Tibial nerve (tissue), 4 donors: ENCODE results near the gene TLDC2. TPM values are rescaled to one million over a fixed set of nuclear protein-coding genes. Genes with fewer than 3 reads are reported as not detected.

Source experiments
- DNase-seq, 2 donors: peaks; one replicate each; pipeline ENCODE4 v3.0.0-alpha.2; 2019; ENCODE audit warnings: low spot score in 2 of 2
- H3K27ac ChIP-seq, 4 donors: fragments of 200-600 bp; sonication (generic) in 3 of 4; one replicate each; pipeline ENCODE4 v1.5.1; 2017 to 2019; ENCODE audit warnings: mild to moderate bottlenecking in 1 of 4
- H3K27me3 ChIP-seq, 2 donors: fragments of 200-600 bp; sonication (generic) in 1 of 2; one replicate each; pipeline versions ENCODE4 v1.5.1 to v1.6.0; 2017 to 2019
- H3K36me3 ChIP-seq, 3 donors: fragments of 200-600 bp; sonication (generic); one replicate each; pipeline ENCODE4 v1.5.1; 2018 to 2019
- H3K4me1 ChIP-seq, 4 donors: fragments of 200-600 bp; sonication (generic) in 3 of 4; one replicate each; pipeline ENCODE4 v1.5.1; 2017 to 2019
- H3K4me3 ChIP-seq, 4 donors: fragments of 200-600 bp; sonication (generic) in 3 of 4; one replicate each; pipeline ENCODE4 v1.5.1; 2017 to 2019; ENCODE audit warnings: mild to moderate bottlenecking in 1 of 4, moderate library complexity in 1 of 4
- H3K9me3 ChIP-seq, 4 donors: fragments of 200-600 bp; sonication (generic) in 3 of 4; one replicate each; pipeline ENCODE4 v1.5.1; 2017 to 2019
- EP300 ChIP-seq, 2 donors: sonication (generic); formaldehyde crosslinking; IDR thresholded peaks; one replicate each; pipeline ENCODE4 v1.6.1; 2017; ENCODE audit warnings: antibody characterized with exemption in 2 of 2, mild to moderate bottlenecking in 1 of 2
- POLR2A ChIP-seq, 2 donors: fragments of 450-650 bp; IDR thresholded peaks; one replicate each; pipeline ENCODE4 v1.6.1; 2017; ENCODE audit warnings: antibody characterized with exemption in 2 of 2, mild to moderate bottlenecking in 2 of 2, moderate library complexity in 2 of 2
- WGBS, 2 donors: methylation state at CpG; one replicate each; pipeline ENCODE4 v1.1.5; 2018; 5-methylcytosine and 5-hydroxymethylcytosine counted together
- total RNA-seq, 4 donors: library from RNA; depleted of rRNA; stranded (reverse); fragments of >200 nt; gene quantifications; one replicate each; pipeline ENCODE4 v1.1.0, GENCODE V29; 2016
- TF ChIP-seq, protein P1 (sequence below), 5 experiments: fragments of 200-600 bp in 3 of 5; fragments of 450-650 bp in 2 of 5; sonication (generic) in 3 of 5; IDR thresholded peaks; one replicate each; pipeline ENCODE4 v1.5.1; 2016 to 2019; ENCODE audit warnings: antibody characterized with exemption in 5 of 5, mild to moderate bottlenecking in 3 of 5, moderate library complexity in 2 of 5

The TLDC2 gene
- total RNA-seq, 4 donors from 2014 or later: not detected

DNA sequence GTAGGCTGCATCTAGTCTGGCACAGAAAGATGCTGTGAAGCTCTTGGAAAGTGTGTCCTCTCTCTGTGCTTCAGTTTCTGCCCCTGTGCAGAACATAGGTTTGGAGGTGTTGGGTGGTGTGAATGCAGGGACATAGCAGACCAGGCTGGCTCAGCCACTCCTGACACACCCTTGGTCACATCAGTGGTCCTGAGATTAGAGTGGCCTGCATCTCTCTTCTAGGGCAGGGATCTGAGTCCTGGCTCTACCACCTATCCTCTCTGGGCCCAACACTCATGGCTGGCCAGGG is 10.1 kb upstream of the TLDC2 start:
- H3K9me3 ChIP-seq: peaks cover 0 to 8% (median 0%) of the 10 kb centered on the region in 4 donors
- no peak for DNase-seq
- H3K27ac ChIP-seq: peak overlapping the region in 1 of 4 donors; percentile 8
- H3K36me3 ChIP-seq: no peaks in the 10 kb centered on the region
- H3K4me3 ChIP-seq: no peak overlapping the region
- H3K4me1 ChIP-seq: peaks cover 0 to 32% (median 14%) of the 10 kb centered on the region in 4 donors
- H3K27me3 ChIP-seq: no peaks in the 10 kb centered on the region
- TF ChIP-seq, protein P1, sequence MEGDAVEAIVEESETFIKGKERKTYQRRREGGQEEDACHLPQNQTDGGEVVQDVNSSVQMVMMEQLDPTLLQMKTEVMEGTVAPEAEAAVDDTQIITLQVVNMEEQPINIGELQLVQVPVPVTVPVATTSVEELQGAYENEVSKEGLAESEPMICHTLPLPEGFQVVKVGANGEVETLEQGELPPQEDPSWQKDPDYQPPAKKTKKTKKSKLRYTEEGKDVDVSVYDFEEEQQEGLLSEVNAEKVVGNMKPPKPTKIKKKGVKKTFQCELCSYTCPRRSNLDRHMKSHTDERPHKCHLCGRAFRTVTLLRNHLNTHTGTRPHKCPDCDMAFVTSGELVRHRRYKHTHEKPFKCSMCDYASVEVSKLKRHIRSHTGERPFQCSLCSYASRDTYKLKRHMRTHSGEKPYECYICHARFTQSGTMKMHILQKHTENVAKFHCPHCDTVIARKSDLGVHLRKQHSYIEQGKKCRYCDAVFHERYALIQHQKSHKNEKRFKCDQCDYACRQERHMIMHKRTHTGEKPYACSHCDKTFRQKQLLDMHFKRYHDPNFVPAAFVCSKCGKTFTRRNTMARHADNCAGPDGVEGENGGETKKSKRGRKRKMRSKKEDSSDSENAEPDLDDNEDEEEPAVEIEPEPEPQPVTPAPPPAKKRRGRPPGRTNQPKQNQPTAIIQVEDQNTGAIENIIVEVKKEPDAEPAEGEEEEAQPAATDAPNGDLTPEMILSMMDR (IDR thresholded peaks at IDR 0.05): no peak
- TF ChIP-seq EP300 (IDR thresholded peaks at IDR 0.05): no peak
- no peak for TF ChIP-seq POLR2A (IDR thresholded peaks at IDR 0.05)

DNA sequence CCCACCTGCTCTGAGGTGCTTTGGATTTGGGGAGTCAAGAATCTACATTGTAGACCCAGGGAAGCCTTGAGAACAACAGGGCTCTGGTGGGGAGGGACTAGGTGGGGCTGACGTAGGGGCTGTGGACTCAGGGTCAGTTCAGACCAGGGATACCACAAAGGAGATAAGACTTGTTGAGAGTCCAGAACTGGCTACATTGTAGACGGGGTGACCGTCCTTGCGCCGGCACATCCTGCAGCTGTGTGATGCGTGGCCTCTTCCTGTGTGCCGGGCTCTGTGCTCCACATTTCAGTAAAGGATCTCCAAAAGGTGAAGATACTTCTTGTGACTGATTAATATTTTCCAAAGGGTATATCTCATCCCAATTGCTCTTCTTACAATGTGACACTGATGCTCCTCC is 9.8 kb upstream of the TLDC2 start:
- no peaks in the 10 kb centered on the region for H3K36me3 ChIP-seq
- peaks cover 0 to 8% (median 0%) of the 10 kb centered on the region in 4 donors for H3K9me3 ChIP-seq
- TF ChIP-seq, protein P1 (IDR thresholded peaks at IDR 0.05): no peak
- TF ChIP-seq EP300 (IDR thresholded peaks at IDR 0.05) (no peak), POLR2A (IDR thresholded peaks at IDR 0.05) (no peak)
- H3K27me3 ChIP-seq: no peaks in the 10 kb centered on the region
- no peak for DNase-seq
- H3K27ac ChIP-seq: peak overlapping the region in 1 of 4 donors; percentile 8
- H3K4me1 ChIP-seq: peaks cover 0 to 29% (median 10%) of the 10 kb centered on the region in 4 donors
- H3K4me3 ChIP-seq: no peak overlapping the region
- WGBS, 2 donors: 85 to 86% methylated on average over 7 of the region's 7 CpGs

DNA sequence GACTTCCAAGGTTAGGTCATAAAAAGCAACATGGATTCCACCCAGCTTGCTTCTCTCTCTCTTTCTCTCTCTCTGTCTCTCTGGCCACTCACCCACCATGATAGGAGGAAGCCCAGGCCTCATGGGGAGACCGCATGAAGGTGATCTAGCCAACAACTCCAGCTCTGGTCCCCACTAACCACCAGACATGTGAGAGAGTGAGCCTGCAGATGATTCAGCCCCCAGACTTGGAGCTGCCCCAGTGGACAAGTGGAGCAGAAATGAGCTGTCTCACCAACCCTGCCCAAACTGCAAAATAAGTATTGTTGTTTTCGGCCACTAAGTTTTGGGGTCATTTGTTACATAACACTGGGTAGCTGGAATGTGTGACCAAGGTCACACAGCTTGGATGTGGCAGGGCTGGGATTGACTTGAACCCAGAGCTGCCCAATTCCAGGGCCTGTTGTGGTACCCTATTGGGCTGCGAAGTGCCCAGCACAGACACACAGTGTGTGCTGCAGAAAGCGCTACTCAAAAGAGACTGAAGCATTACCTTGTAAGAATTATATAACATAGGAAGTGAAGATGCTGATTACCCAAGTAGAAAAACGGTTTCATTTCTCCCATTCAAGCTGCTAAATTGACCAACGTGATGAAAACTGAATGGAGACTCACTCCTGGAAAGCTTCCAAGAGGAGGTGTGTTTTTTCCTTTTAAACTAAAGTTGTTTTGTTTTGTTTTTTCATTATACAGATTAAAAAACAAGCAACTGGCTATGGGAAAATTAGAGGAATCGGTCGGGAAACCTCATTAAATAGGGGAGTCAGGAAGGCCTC is 9.1 kb upstream of the TLDC2 start:
- H3K4me1 ChIP-seq: peaks cover 0 to 21% (median 3%) of the 10 kb centered on the region in 4 donors
- H3K9me3 ChIP-seq: peaks cover 0 to 8% (median 0%) of the 10 kb centered on the region in 4 donors
- DNase-seq: no peak
- no peaks in the 10 kb centered on the region for H3K36me3 ChIP-seq
- no peaks in the 10 kb centered on the region for H3K27me3 ChIP-seq
- 57 to 59% methylated on average over 8 of the region's 8 CpGs for WGBS, 2 donors
- no peak overlapping the region for H3K4me3 ChIP-seq
- TF ChIP-seq, protein P1 (IDR thresholded peaks at IDR 0.05): no peak
- no peak for TF ChIP-seq EP300 (IDR thresholded peaks at IDR 0.05)
- TF ChIP-seq POLR2A (IDR thresholded peaks at IDR 0.05): no peak
- peak overlapping the region in 2 of 4 donors; percentile 8 to 43 for H3K27ac ChIP-seq

DNA sequence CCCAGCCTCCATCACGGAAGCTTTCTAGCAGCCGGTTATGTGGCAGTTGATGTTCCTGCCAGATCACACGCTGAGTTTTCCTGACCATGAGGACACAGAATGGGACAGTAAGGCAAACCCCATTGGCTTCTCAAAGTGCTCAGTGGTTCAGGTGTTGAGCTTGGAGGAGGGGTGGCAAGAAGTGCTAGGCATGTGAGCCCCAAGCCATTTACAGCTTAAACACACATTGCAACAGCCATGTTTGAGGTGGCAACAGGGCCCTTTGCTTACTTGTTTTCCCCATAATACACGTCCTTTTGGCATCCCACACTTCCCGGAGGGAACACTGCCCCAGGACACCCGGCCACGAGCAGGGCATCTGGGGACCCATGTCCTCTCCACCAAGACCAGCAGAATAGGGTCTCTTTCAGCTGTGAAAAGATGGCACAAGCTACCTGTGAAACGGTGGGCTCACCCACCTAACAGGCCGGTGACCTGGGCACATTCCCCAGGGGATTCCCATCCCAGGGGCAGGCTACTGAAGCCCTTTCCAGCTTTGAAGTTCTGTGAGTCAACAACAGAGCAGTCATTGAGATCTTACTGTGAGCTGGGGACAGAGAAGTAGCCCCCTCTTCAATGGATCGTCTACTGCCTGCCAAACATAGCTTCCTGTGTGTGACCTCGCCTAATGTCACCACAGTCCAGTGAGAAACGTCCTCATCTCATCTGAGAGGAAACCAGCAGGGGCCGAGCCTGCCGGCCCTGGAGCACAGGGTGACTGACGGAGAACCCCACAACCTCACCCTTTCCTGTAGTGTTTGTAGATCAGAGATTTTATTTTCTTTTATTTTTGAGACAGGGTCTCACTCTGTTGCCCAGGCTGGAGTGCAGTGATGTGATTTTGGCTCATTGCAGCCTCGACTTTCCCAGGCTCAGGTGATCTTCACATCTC is 4.0 kb upstream of the TLDC2 start:
- Histone ChIP-seq H3K36me3 (no peaks in the 10 kb centered on the region), H3K4me1 (peaks cover 0 to 3% (median 0%) of the 10 kb centered on the region in 4 donors), H3K4me3 (no peak overlapping the region), H3K27me3 (no peaks in the 10 kb centered on the region), H3K9me3 (peaks cover 0 to 8% (median 0%) of the 10 kb centered on the region in 4 donors), H3K27ac (no peak overlapping the region)
- TF ChIP-seq EP300 (IDR thresholded peaks at IDR 0.05) (no peak), POLR2A (IDR thresholded peaks at IDR 0.05) (no peak)
- TF ChIP-seq, protein P1 (IDR thresholded peaks at IDR 0.05): no peak
- no peak for DNase-seq
- WGBS, 2 donors: 53 to 61% methylated on average over 16 of the region's 16 CpGs

DNA sequence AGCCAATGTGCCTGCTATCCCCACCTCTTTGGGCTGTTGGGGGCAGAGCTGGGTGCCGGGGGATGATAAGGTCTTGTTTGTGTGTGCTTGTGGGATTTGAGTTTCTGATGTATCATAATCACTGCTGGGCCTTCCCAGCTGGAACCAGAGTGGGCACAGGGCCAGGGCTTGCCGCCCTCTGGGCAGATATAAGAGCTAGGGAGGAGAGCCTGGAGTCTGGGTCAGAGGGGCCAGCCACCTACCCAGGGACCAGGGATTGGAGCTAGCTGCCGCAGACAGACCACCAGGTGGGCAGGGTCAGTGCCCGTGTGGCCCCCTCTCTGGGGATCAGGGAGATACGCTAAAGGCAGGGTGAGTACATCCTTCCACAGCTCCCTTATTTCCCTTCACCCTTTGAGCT is 3.1 kb upstream of the TLDC2 start:
- TF ChIP-seq POLR2A (IDR thresholded peaks at IDR 0.05): no peak
- TF ChIP-seq EP300 (IDR thresholded peaks at IDR 0.05): no peak
- TF ChIP-seq, protein P1 (IDR thresholded peaks at IDR 0.05): no peak

More for the DNA sequence above, 3.1 kb upstream of the TLDC2 start:
- H3K4me1 ChIP-seq: no peaks in the 10 kb centered on the region
- WGBS, 2 donors: 41 to 49% methylated on average over 5 of the region's 5 CpGs
- no peak overlapping the region for H3K4me3 ChIP-seq
- H3K27ac ChIP-seq: no peak overlapping the region
- no peak for DNase-seq
- no peaks in the 10 kb centered on the region for H3K27me3 ChIP-seq
- peaks cover 0 to 8% (median 0%) of the 10 kb centered on the region in 4 donors for H3K9me3 ChIP-seq
- H3K36me3 ChIP-seq: no peaks in the 10 kb centered on the region
